ENCODE data around the gene SIDT2.

- TF ChIP-seq POLR2AphosphoS5 (IDR thresholded peaks at IDR 0.05) = no peak
- no peak for TF ChIP-seq CTCF (IDR thresholded peaks at IDR 0.05)
- TF ChIP-seq POLR2A (IDR thresholded peaks at IDR 0.05) = no peak
These were observed 24.0 kb downstream of the SIDT2 start for GRCh38 chr11:117202386-117203068.
